OCI-LY7 (cell line): ENCODE data around the gene IFI44L. TPM values are rescaled to one million over a fixed set of nuclear protein-coding genes. Genes with fewer than 3 reads are reported as not detected.

ENCODE experiments used
- BruUV-seq: library from RNA; stranded (reverse); fragments of 400-500 nt; replicated peaks from 2 replicates; lab custom pipeline; 2021; lab: Mats Ljungman, UMichigan
- CTCF ChIA-PET: fragments of 300-600 bp; sonication (Branson Sonifier 250); formaldehyde crosslinking; loops from one replicate; lab custom pipeline; 2022; ENCODE audit warnings: antibody characterized with exemption; ENCODE audit not compliant: unreplicated experiment; lab: Charles Lee
- POLR2A ChIA-PET: fragments of 300-600 bp; sonication (Branson Sonifier 250); formaldehyde crosslinking; loops from one replicate; lab custom pipeline; 2022; ENCODE audit warnings: antibody characterized with exemption; lab: Charles Lee
- DNase-seq: peaks from one replicate; pipeline ENCODE4 v3.0.0-alpha.2; 2015; ENCODE audit warnings: low spot score
- H2AFZ ChIP-seq: fragments of 200-600 bp; sonication (generic), shearing (Covaris generic); 2 replicates; pipeline ENCODE4 v1.6.1; 2014; ENCODE audit warnings: mild to moderate bottlenecking, antibody characterized with exemption, low read length, moderate library complexity
- H3K27ac ChIP-seq: fragments of 200-600 bp; sonication (generic); 2 replicates; pipeline ENCODE4 v1.5.1; 2014; ENCODE audit warnings: mixed run types, low read depth, mild to moderate bottlenecking, moderate library complexity, low read length, inconsistent platforms; ENCODE audit not compliant: poor library complexity, severe bottlenecking
- H3K36me3 ChIP-seq: fragments of 200-600 bp; sonication (generic); 2 replicates; pipeline ENCODE4 v1.6.1; 2014; ENCODE audit warnings: mild to moderate bottlenecking, antibody characterized with exemption, low read length, moderate library complexity, mixed read lengths; ENCODE audit not compliant: insufficient read depth
- H3K4me1 ChIP-seq: fragments of 200-600 bp; sonication (generic); 2 replicates; pipeline ENCODE4 v1.5.1; 2014; ENCODE audit warnings: mild to moderate bottlenecking, low read length; ENCODE audit not compliant: insufficient read depth, poor library complexity, severe bottlenecking
- H3K4me2 ChIP-seq: fragments of 200-600 bp; sonication (generic); 2 replicates; pipeline ENCODE4 v1.6.1; 2014; ENCODE audit warnings: mild to moderate bottlenecking, low read length
- H3K4me3 ChIP-seq: fragments of 200-600 bp; sonication (generic); 2 replicates; pipeline ENCODE4 v1.5.1; 2014; ENCODE audit warnings: mild to moderate bottlenecking, low read depth, low read length; ENCODE audit not compliant: poor library complexity, severe bottlenecking
- H3K79me2 ChIP-seq: fragments of 200-600 bp; sonication (generic); 2 replicates; pipeline ENCODE4 v1.6.1; 2016; ENCODE audit warnings: low read depth, mild to moderate bottlenecking, low read length, moderate library complexity, mixed read lengths; ENCODE audit not compliant: insufficient read depth
- H3K9me2 ChIP-seq: fragments of 200-600 bp; sonication (generic); 2 replicates; pipeline ENCODE4 v1.6.1; 2016; ENCODE audit warnings: mild to moderate bottlenecking, low read length, mixed read lengths; ENCODE audit not compliant: insufficient read depth
- H3K9me3 ChIP-seq: fragments of 200-600 bp; sonication (generic); 2 replicates; pipeline ENCODE4 v1.6.1; 2014; ENCODE audit warnings: mild to moderate bottlenecking, mixed run types, low read length, mixed read lengths
- H4K20me1 ChIP-seq: fragments of 200-600 bp; sonication (generic); 2 replicates; pipeline ENCODE4 v1.6.1; 2014; ENCODE audit warnings: mild to moderate bottlenecking, antibody characterized with exemption, low read length, moderate library complexity, mixed read lengths; ENCODE audit not compliant: insufficient read depth
- CTCF ChIP-seq: fragments of 200-600 bp; sonication (generic); conservative IDR thresholded peaks from 2 replicates; pipeline ENCODE4 v1.5.1; 2014; ENCODE audit warnings: mild to moderate bottlenecking, antibody characterized with exemption, low read length, moderate library complexity, mixed read lengths
- EZH2phosphoT487 ChIP-seq: fragments of 200-600 bp; sonication (generic); IDR thresholded peaks from 2 replicates; pipeline ENCODE4 v1.6.1; 2018; ENCODE audit warnings: low read depth, borderline replicate concordance, mild to moderate bottlenecking, mixed run types, antibody characterized with exemption, low read length, moderate library complexity, mixed read lengths
- intact Hi-C: fragments of 100-400 bp; cut with micrococcal nuclease; formaldehyde crosslinking; loops from one replicate; pipeline ENCODE4 v1.10.0; 2022; ENCODE audit not compliant: unreplicated experiment
- total RNA-seq, 2 experiments: library from RNA; depleted of rRNA in 1 of 2; stranded (reverse); fragments of >200 nt in 1 of 2; shearing (Covaris generic) in 1 of 2; gene quantifications; 2 replicates each; pipeline ENCODE4 v1.2.3, GENCODE V29; 2014 to 2022

IFI44L gene
- total RNA-seq, 2 experiments from 2014 or later: not detected

- H3K4me1 ChIP-seq: no peaks in the 10 kb centered on the region
- H3K4me2 ChIP-seq: no peak overlapping the region
- intact Hi-C loops: no loop called here
- H3K27ac ChIP-seq: no peak overlapping the region
- no peak for TF ChIP-seq EZH2phosphoT487
- no peak for TF ChIP-seq CTCF
- no peak for DNase-seq
- ChIA-PET CTCF (interaction anchor here (0.5 kb wide), 1 partner anchor 42 kb away, joined by 3 read pairs; no protein-coding TSS in a partner anchor), POLR2A (interaction anchor here (0.7 kb wide), 2 partner anchors 45 to 386 kb away, joined by 4 read pairs; no protein-coding TSS in a partner anchor)
- H3K4me3 ChIP-seq: no peak overlapping the region
- no peaks in the 10 kb centered on the region for H3K9me2 ChIP-seq
- no peaks in the 10 kb centered on the region for H3K9me3 ChIP-seq
- H3K36me3 ChIP-seq: no peaks in the 10 kb centered on the region
- no TSS peak for BruUV-seq
- H4K20me1 ChIP-seq: no peaks in the 10 kb centered on the region
- no peaks in the 10 kb centered on the region for H3K79me2 ChIP-seq
- H2AFZ ChIP-seq: no peak overlapping the region
Measured at GRCh38 chr1:78683079-78683478, 62.8 kb downstream of the IFI44L start.

GRCh38 chr1:78687315-78687714 is 67.1 kb downstream of the IFI44L start:
- H3K9me2 ChIP-seq: no peaks in the 10 kb centered on the region
- TF ChIP-seq CTCF (no peak), EZH2phosphoT487 (no peak)
- no peaks in the 10 kb centered on the region for H3K79me2 ChIP-seq
- H3K9me3 ChIP-seq: no peaks in the 10 kb centered on the region
- no peaks in the 10 kb centered on the region for H3K4me1 ChIP-seq
- intact Hi-C loops: no loop called here
- no peaks in the 10 kb centered on the region for H4K20me1 ChIP-seq
- no peaks in the 10 kb centered on the region for H3K36me3 ChIP-seq
- no TSS peak for BruUV-seq
- POLR2A ChIA-PET: no interaction called here
- CTCF ChIA-PET: no interaction called here
- DNase-seq: no peak
- no peak overlapping the region for H2AFZ ChIP-seq
- no peak overlapping the region for H3K4me2 ChIP-seq
- no peak overlapping the region for H3K27ac ChIP-seq
- no peak overlapping the region for H3K4me3 ChIP-seq

GRCh38 chr1:78687914-78688313 is 67.7 kb downstream of the IFI44L start:
- no TSS peak for BruUV-seq
- Histone ChIP-seq H2AFZ (no peak overlapping the region), H3K9me2 (no peaks in the 10 kb centered on the region), H3K79me2 (no peaks in the 10 kb centered on the region), H3K27ac (no peak overlapping the region), H3K4me2 (no peak overlapping the region), H3K36me3 (no peaks in the 10 kb centered on the region), H3K9me3 (no peaks in the 10 kb centered on the region), H3K4me1 (no peaks in the 10 kb centered on the region), H4K20me1 (no peaks in the 10 kb centered on the region), H3K4me3 (no peak overlapping the region)
- no peak for TF ChIP-seq CTCF
- TF ChIP-seq EZH2phosphoT487: no peak
- DNase-seq: no peak
- ChIA-PET CTCF (no interaction called here), POLR2A (no interaction called here)
- intact Hi-C loops: no loop called here
